Activated CD8-positive, alpha-beta memory T cell treated with anti-CD3 and anti-CD28 coated beads for 4 hours (primary cell): ENCODE data around the gene BTN1A1.
"Not testable (repeated sequence)": the region's sequence is repeated elsewhere in the genome, so short reads cannot be mapped to it uniquely, and the experiment has no call there.

Experiments
- DNase-seq, 2 donors: peaks; one replicate each; pipeline ENCODE4 v3.0.0-alpha.2; 2020; ENCODE audit warnings: low read depth in 2 of 2

The BTN1A1 gene

DNA sequence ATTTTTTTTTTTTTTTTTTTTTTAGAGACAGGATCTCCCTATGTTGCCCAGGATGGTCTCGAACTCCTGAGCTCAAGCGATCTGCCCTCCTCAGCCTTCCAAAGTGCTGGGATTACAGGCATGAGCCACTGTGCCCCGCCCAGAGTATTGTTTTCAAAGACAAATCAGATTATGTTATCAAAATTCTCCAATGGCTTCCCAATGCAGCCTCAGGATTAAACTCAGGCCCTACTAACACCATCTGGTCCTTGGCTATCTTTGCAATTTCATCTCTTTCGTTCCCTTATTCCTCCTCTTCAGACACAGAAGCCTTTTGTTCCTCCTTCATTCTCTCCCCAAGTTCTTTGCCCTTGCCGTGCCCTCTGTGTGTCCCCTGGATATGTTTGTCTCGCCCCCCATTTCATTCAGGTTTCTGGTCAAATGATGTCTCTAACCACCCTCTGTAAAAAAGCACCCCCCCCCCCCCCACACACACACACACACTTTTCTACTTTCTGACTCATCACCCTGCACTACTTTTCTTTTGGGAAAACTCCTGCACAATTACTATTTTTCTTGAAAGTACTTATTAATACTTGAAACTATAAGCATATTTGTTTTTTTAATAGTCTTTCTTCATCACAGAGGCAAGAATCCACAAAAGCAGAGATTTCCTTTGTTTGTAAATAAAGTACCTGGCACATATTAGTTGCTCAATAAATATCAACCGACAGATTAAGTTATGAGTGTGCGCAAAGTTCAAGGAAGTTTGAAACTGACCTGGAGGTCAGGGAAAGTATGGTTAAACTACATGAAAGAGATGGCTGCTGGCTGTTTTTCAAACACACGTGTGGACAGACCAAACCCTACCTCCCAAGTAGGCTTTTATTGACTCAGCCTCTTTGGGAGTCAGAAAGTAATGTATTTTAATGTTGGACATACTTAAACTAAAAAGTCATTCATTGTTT lies 16.7 kb downstream of the BTN1A1 start:
- no peak for DNase-seq

DNA sequence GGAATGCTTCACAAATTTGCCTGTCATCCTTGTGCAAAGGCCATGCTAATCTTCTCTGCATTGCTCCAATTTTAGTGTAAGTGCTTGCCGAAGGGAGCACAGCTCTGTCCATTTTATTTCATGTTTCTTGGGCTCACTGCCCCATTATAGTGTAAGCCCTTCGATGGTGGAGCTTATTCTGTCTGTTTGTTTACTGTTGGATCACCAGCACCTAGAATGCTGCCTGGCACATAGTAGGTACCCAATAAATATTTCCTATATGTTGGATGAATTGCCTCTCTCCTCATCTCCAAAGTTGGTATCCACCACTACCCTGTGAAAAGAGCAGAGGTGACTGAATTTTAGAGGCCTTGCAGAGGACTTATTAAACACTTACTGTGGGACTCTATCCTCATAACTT lies 19.3 kb downstream of the BTN1A1 start:
- DNase-seq: no peak

DNA sequence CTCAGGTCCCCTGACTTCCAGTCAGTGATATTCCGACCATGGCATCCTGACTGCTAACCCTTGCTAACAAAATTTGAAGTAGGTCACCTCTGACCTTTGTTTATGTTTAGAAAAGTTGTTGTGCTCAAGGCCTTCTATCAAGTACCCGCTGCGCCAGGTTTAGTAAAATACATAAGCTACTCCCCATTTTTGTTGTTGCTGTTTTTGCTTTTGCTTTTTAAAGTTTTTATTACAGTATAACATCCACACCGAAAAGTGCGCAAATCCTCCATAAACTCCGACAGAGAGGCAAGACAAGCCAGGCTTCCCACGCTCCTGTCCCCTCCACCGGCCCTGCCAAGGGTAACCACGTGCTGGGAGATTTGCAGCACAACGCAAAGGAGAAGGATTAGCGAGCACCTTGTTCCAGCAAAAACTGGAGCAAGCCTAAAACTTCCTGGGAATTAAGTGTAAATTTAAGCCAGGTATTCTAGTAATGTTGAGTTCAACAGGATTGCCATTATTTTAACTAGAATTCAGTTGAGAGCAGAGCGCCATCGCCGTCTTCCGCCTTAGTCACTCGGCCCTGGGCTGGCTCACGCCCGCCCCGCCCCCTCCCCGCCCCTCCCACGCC lies 20.2 kb downstream of the BTN1A1 start:
- DNase-seq: no peak

DNA sequence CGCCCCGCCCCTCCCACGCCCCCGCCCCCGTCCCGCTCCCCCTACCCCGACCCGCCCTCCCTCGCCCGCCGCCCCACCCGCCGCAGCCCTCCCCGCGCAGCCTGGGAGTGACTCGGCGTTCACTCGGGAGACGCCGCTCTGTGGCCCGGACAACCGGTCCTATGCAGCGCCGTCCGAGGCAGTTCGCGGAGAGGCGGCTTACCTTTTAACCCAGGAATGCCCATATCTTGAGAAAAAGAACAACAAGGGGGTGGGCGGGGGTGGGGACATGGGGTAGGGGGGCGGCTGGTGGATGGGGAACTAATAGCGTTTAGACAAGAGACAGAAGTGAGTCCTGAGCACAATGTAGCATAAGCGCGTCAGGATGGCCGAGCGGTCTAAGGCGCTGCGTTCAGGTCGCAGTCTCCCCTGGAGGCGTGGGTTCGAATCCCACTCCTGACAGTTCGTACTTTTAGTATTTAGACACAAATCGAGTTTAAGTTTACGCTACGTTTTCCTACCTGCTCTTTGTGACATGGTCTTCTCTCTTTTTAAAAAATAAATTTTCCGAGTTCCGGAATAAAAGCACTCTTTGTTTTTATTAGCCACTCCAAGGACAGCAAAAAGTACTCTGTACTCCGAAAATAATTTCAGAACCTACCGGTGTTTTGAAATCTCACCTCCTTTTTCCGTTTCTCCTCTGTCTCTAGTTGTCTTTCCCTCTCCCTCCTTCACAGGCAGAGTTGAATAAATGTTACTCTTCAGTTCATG lies 20.9 kb downstream of the BTN1A1 start:
- peak; percentile 73 to 74 for DNase-seq

DNA sequence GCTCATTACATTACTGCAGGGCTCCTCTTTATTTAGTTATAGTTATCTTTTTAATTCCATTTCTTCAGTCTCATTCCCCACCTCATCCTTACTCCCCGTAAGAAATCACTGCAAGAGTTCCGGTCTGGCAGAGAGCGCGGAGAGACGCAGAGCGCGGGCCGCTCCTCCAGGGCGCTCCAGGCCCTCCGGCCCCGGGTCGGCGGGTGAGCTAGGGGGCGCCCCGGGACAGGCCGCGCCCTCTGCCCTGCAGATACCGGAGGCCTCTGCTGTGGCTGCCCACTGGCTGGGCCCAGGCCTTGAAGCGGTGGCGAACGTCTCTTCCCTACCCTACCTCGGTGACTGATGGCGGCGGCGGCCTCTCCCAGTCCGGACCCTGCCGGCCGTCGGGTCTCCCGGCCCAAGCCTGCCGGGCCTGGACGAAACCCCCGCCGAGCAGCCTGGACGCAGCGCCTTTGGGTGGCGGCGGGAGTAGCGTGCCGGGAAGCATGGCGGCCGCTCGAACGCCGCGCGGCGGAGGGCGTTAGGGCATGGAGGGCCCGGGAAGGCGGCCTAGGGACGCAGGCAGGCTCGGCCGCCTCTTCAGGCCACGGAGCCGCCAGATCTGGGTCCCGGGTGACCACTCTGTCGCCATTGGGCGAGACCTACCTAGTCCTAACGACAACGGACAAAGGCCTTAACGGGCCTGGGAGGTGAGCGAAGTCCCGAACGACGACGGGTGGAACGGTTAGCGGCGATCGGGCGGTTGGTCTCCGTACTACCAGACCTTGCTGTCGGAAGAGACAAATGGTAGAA lies 21.7 kb downstream of the BTN1A1 start:
- peak; percentile 22 to 39 for DNase-seq

DNA sequence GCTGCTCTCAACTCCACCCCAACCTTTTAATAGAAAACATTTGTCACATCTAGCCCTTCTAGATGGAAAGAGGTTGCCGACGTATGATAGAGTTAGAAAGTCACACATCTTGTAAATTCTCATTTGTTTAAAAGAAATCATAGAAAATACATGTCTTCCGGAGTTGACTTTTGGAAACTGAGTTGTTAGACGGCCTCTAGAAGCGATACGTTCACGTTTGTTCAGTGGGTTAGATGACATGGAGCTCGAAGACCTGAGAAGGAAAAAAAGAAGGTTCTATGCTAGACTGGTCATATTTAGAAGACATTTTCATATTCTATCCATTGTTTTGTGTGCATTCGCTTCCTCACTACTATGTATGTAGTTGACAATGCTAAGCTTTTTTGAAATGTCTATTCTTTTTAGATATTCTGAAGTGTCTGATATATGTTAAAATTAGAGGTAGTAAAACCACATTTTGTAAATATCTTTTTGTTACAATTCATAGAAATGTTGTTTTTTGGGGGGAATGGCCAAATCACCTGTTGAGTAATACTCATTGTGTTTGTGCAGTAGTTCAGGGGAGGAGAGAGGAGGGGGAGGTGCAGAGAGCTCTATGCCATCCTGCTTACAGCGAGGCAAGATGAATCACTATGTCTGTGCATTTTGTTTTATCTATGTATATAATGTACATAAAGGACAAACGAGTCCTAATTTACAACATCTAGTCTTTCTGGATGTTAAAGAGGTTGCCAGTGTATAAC lies 22.6 kb downstream of the BTN1A1 start:
- not testable (repeated sequence) for DNase-seq

DNA sequence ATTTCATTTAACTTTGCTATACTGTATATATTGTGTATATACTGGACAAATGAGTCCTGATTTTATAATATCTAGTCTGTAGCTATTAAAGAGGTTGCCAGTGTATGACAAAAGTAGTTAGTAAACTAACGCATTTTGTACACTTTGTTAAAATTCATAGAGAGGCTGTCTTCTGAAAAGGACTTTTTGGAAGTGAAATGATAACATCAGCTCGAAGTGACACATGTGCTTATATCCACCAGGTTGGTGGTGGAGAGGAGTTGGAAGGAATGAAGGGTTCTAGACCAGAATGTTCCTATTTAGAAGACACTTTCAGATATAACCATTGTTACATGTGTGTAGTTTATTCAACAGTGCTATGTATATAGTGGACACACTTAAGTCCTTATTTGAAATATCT lies 24.2 kb downstream of the BTN1A1 start:
- DNase-seq: not testable (repeated sequence)

DNA sequence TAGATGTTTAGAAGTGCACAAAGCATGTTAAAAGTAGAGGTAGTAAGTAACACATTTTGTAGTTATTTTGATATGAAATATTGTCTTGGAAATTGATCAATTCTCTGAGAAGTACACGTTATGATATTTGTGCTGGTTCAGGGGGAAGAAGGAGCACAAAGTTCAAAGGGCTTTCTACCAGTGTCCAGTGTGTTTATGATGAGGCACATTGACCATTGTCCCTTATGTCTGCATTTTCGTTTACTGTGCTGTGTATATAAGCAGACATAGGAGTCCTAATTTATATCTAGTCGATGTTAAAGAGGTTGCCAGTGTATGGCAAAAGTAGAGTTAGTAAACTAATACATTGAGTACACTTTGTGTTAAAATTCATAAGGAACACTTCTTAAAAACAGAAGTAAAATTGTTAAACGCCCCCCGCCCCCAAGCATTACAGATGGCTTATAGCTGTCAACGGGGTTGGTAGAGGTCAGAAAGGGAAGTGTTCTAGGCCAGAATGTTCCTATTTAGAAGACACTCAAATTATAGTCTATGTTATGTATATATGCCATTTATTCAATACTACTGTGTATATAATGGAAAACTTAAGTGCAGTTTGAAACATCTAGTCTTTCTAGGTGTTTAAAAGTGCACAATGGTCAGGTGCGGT lies 24.7 kb downstream of the BTN1A1 start:
- DNase-seq: no peak

DNA sequence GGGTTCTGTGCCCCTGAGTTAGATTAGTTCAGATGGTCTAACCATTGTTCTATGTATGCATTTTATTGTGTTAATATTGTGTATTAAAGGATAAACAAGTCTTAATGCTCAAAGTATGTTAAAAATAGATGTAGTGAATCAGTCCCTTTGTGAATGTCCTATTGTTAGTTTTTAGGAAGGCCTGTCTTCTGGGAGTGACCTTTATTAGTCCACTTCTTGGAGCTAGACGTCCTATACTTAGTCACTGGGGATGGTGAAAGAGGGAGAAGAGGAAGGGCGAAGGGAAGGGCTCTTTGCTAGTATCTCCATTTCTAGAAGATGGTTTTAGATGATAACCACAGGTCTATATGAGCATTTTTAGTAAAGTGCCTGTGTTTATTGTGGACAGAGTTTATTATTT lies 25.7 kb downstream of the BTN1A1 start:
- no peak for DNase-seq

DNA sequence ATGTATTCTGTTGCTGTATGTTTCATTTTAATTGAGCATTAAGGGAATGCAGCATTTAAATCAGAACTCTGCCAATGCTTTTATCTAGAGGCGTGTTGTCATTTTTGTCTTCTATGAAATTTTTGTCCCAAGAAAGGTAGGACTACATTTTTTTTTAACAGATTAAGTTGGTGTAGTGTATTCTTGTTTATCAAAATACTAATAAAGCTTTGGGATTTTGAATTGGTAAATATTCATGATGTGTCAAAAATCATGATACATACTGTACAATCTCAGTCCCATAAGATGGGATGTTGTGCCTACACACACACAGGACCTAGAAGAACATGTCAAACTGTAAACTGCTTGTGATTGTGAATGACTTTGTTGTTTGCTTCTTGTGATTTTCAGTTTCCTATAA lies 26.8 kb downstream of the BTN1A1 start:
- no peak for DNase-seq

DNA sequence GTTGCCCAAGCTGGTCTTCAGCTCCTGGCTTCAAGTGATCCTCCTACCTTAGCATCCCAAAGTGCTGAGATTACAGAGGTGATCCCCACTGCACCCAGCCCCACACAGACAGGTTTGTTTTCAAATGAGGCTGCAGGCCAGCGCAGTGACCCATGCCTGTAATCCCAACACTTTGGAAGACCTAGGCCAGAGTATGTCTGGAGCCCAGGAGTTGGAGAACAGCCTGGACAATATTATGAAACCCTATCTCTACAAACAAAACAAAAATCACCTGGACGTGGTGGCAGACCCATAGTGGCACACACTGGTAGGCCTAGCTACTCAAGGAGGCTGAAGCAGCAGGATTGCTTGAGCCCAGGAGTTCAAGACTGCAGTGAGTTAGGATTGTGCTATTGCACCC lies 30.1 kb downstream of the BTN1A1 start:
- no peak for DNase-seq

DNA sequence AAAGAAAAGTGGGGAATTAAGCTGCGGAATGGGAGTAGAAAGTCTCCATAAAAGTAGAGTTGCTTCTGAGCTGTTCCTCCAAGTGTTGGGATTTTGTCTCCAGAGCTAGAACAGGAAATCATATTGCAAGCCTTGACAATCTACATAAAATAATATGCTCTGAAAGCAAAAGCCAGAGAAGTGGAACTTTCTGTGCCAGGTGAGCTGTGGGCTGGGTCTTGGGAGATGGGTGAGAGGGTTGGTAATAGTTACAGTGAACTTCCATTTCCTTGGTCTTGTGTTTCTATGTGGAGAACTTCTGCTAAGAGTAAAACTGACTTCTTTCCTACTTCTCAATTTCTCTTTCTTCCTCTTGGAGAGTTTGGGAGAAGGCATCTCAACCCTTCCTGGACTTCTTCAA lies 31.8 kb downstream of the BTN1A1 start:
- DNase-seq: no peak

DNA sequence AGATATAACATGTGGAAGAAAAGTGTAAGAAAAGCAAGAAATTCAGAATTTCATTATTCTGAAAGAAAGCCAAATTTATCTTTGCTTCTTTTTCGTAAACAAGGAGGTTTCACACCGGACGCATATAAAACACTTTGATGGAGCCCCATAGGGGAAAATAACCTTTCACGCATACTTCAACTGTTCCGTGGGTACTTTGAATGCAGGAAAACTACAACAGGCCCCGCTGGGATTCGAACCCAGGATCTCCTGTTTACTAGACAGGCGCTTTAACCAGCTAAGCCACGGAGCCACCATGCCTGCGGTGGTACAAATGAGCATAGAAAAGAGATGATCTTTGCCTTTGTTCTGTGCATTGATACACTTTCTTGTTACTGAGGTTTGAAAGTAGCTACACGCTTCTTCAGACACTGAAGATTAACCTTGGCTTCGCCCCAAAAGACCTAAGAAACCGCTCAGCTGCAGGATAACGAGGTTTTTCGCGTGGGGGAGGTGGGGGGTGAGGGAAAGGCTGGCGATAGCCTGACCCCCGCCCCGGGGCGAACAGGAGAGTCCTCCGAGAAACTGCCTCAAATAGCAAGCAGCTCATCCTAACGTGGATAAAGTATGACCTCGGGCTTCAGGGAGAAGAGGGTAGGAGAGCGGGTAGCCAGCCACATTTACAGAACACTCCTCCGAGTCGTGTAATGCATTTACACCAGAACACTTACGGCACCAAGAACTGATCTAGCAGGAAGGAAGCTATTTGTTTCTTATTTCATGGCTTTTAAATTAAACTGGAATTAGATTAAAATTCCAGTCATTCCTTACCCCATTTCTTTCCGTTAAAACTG lies 32.8 kb downstream of the BTN1A1 start:
- DNase-seq: peak; percentile 90 to 94

DNA sequence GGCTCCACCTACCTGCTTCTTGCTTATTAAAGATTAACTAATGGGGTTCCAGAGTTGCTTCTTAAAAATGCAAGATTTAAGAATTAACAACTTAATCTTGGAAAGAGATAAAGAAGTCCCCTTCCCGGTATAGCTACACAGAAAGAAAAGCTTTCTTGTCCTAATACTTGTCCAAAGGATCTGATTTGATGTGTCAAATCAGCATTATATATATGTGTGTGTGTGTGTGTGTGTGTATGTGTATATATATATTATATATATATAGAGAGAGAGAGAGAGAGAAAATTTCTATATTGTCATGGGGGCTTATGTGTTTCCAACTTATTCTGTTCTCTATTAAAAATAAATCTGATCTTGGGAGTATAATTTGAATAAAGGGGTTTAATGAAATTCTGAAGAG lies 33.4 kb downstream of the BTN1A1 start:
- DNase-seq: no peak

DNA sequence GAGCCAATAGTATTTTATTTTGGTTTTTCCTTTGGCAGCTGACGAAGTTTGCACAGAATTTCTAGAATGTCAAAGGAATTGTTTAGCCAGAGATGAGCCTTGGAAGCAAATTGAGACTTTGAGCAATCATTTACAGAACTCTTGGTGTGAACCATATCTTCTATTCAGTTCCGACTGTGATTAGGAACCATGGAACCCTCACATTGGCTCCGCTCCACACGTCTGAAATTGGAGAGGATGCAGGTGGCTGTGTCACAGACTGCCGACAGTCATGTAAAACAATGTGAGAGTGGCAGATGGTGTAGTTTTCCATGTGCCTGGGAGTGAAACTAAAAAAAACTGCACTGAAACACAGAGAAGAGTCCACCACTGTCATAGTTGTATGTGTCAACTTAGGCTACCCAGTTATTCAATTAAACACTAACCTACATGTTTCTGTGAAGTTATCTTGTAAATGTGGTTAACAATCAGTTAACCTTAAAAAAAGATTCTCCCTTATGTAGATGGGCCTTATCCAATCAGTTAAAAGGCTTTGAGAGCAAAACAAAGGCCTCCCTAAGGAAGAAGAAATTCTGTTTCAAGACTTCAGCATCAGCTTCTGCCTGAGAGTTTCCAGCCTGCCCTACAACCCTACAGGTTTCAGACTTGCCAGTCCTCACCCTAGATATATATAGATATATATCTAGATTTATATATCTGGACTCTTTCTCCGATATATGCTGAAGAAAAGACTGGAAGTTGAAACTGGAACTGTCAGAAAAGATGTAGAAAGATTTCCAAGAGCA lies 34.8 kb downstream of the BTN1A1 start:
- no peak for DNase-seq

DNA sequence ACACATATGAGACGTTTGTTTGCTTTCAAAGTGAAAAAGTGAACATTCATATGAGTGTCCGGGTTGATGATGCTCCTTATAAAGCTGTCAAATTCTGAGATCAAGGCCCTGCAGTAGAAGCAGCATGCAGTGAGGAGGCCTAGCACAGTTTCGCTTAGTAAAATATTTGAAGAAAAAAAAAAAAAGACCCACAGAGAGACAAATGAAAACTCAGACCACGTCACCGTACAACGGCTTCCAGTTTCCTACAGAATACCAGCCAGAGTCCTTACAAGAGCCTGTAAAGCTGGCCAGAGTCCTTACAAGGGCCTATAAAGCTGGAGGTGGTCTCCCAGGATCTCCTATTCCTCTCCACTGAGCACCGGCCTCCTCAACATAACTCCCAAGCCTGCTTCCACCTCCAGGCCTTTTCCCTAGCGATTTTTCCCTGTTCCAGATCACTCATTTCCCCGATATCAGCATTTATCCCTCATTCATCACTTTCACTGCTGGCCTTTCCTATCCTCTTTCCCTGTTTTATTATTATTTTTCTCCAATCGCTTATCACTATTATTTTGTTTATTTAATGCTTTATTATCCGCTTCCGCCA lies 36.6 kb downstream of the BTN1A1 start:
- no peak for DNase-seq

DNA sequence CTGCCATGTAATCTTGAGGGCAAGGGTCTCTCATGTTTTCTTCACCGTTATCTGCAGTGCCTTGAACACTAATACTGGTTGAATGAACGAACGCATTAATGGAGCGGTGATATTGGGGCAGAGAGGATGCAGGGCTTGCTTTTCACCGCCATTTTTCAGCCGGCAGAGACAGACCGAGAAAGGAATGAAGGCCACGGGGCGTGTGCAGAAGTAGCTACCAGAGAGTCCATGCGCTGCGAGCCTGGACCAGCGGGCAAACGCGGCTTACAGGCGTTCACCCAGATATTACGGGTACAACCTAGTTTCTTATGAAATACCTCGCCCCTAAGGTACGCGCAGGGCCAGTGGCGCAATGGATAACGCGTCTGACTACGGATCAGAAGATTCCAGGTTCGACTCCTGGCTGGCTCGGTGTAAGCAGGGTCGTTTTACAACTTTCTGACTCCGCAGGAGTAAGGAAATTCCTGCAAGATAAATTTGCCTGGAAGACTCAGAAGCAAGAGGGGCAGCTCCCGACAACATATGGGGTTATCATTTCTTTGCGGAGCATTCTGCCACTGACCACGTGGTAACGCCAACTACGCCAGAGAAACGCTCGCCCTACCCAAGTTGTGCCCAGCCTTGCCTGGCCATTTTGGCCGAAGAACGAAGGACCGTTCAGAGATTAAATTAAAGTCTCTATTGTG lies 37.2 kb downstream of the BTN1A1 start:
- DNase-seq: peak; percentile 84
